PC-3 (cell line): ENCODE measurements around the gene ANLN. TPM values are rescaled to one million over a fixed set of nuclear protein-coding genes. Genes with fewer than 3 reads are reported as not detected.

ENCODE experiments used
- ATAC-seq: fragments of 200-7000 bp; cut with Tn5 transposase; 2 replicates; pipeline ENCODE4 v1.9.1; 2020; ENCODE audit warnings: mild to moderate bottlenecking, moderate library complexity
- BruUV-seq: library from RNA; stranded (reverse); fragments of 400-500 nt; replicated peaks from 2 replicates; lab custom pipeline; 2021; lab: Mats Ljungman, UMichigan
- CTCF ChIA-PET: fragments of 300-600 bp; sonication (Branson Sonifier 250); formaldehyde crosslinking; loops from one replicate; lab custom pipeline; 2022; ENCODE audit warnings: antibody characterized with exemption; lab: Charles Lee
- POLR2A ChIA-PET: fragments of 300-600 bp; sonication (Branson Sonifier 250); formaldehyde crosslinking; loops from one replicate; lab custom pipeline; 2022; ENCODE audit warnings: antibody characterized with exemption; ENCODE audit not compliant: unreplicated experiment; lab: Charles Lee
- DNase-seq: peaks from one replicate; pipeline ENCODE4 v3.0.0-alpha.2; 2015
- H2AFZ ChIP-seq: fragments of 300-600 bp; sonication (generic); 2 replicates; pipeline ENCODE4 v1.6.0; 2016; ENCODE audit warnings: antibody characterized with exemption, low read length
- H3F3A ChIP-seq: fragments of 300-600 bp; sonication (generic); one replicate; pipeline ENCODE4 v1.6.0; 2017; ENCODE audit warnings: antibody characterized with exemption, low read length, control low read depth, mild to moderate bottlenecking; ENCODE audit not compliant: unreplicated experiment
- H3K27ac ChIP-seq: fragments of 300-600 bp; sonication (generic); 2 replicates; pipeline ENCODE4 v1.5.1; 2016; ENCODE audit warnings: mild to moderate bottlenecking, low read length
- H3K27me3 ChIP-seq: fragments of 300-600 bp; sonication (generic); 2 replicates; pipeline ENCODE4 v1.6.1; 2016; ENCODE audit warnings: low read length, mixed read lengths
- H3K36me3 ChIP-seq: fragments of 300-600 bp; sonication (generic); 2 replicates; pipeline ENCODE4 v1.6.1; 2016; ENCODE audit warnings: low read depth, mixed run types, low read length, mixed read lengths
- H3K4me1 ChIP-seq: fragments of 300-600 bp; sonication (generic); 2 replicates; pipeline ENCODE4 v1.5.1; 2016; ENCODE audit warnings: low read length; ENCODE audit not compliant: insufficient read depth
- H3K4me2 ChIP-seq: fragments of 300-600 bp; sonication (generic); 2 replicates; pipeline ENCODE4 v1.6.0; 2016; ENCODE audit warnings: low read length
- H3K4me3 ChIP-seq: fragments of 300-600 bp; sonication (generic); 2 replicates; pipeline ENCODE4 v1.5.1; 2016; ENCODE audit warnings: mild to moderate bottlenecking, low read length, mixed read lengths
- H3K79me2 ChIP-seq: fragments of 300-600 bp; sonication (generic); 2 replicates; pipeline ENCODE4 v1.6.1; 2017; ENCODE audit warnings: low read length, mixed read lengths
- H3K9ac ChIP-seq: fragments of 300-600 bp; sonication (generic); 2 replicates; pipeline ENCODE4 v1.6.0; 2016; ENCODE audit warnings: mild to moderate bottlenecking, low read length
- H3K9me2 ChIP-seq: fragments of 300-600 bp; sonication (generic); replicated peaks from 2 replicates; pipeline ENCODE4 v1.6.1; 2016; ENCODE audit warnings: mixed run types, low read length, mixed read lengths
- H3K9me3 ChIP-seq: fragments of 300-600 bp; sonication (generic); 2 replicates; pipeline ENCODE4 v1.6.1; 2016; ENCODE audit warnings: low read length, mixed read lengths
- H4K20me1 ChIP-seq: fragments of 300-600 bp; sonication (generic); 2 replicates; pipeline ENCODE4 v1.6.1; 2016; ENCODE audit warnings: low read length, mixed read lengths
- CTCF ChIP-seq: fragments of 300-600 bp; sonication (generic); conservative IDR thresholded peaks from 2 replicates; pipeline ENCODE4 v1.5.1; 2017; ENCODE audit warnings: antibody characterized with exemption, low read depth, mild to moderate bottlenecking, low read length
- EZH2 ChIP-seq: fragments of 300-600 bp; sonication (generic); IDR thresholded peaks from one replicate; pipeline ENCODE4 v1.6.1; 2017; ENCODE audit warnings: antibody characterized with exemption, mild to moderate bottlenecking, low read length; ENCODE audit not compliant: unreplicated experiment
- EZH2phosphoT487 ChIP-seq: fragments of 300-600 bp; sonication (generic); IDR thresholded peaks from 2 replicates; pipeline ENCODE4 v1.6.1; 2018; ENCODE audit warnings: mild to moderate bottlenecking, antibody characterized with exemption, low read length, borderline replicate concordance
- intact Hi-C: fragments of 100-400 bp; cut with micrococcal nuclease; formaldehyde crosslinking; loops from 2 replicates; pipeline ENCODE4 v1.9.0; 2023
- total RNA-seq: library from RNA; depleted of rRNA; stranded (reverse); fragments of >200 nt; gene quantifications from 2 replicates; pipeline ENCODE4 v1.2.3, GENCODE V29; 2014

Gene ANLN
- total RNA-seq, 1 experiment from 2014 or later: 110 TPM

DNA sequence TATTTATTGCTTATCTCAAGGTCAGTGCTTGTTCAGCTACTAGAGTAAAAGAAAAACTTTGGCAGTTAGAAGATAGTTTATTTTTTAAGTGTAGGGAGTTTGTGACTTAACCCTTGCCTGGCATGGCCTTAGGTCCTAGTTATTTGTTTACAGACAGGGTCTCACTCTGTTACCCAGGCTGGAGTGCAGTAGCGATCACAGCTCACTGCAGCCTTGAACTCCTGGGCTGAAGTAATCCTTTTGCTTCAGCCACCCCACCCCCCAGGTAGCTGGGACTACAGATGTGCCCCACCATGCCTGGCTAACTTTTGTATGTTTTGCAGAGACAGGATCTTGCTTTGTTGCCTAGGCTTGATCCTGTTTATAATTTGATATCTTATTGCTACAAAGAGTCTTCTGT is 4.2 kb downstream of the ANLN start:
- Histone ChIP-seq H3K9ac (no peak overlapping the region), H3K4me1 (peaks cover 27% of the 10 kb centered on the region), H3K4me2 (peak overlapping the region; percentile 91), H3K79me2 (peaks cover 90% of the 10 kb centered on the region), H4K20me1 (peaks cover 50% of the 10 kb centered on the region), H3K27me3 (no peaks in the 10 kb centered on the region), H3K4me3 (peak overlapping the region; percentile 90), H3K9me3 (no peaks in the 10 kb centered on the region), H3F3A (peaks cover 6% of the 10 kb centered on the region), H3K27ac (peak overlapping the region; percentile 96; the same call in 1 of the 2 replicates), H2AFZ (no peak overlapping the region), H3K36me3 (peaks cover 55% of the 10 kb centered on the region), H3K9me2 (no peaks in the 10 kb centered on the region)
- ATAC-seq (no peak), DNase-seq (no peak)
- intact Hi-C loops: loop anchor here (2.0 kb wide), 1 partner anchor 15 kb away; no protein-coding TSS in a partner anchor
- TF ChIP-seq CTCF (no peak), EZH2 (no peak), EZH2phosphoT487 (no peak)
- ChIA-PET POLR2A (no interaction called here), CTCF (interaction anchor here (0.6 to 0.7 kb wide), 2 partner anchors 242 to 593 kb away, joined by 3 to 5 read pairs; partner anchors contain the start of gene SEPTIN7)
- no TSS peak for BruUV-seq

- ChIA-PET POLR2A (no interaction called here), CTCF (no interaction called here)
- no peak for TF ChIP-seq CTCF
- no peak for TF ChIP-seq EZH2
- no peak for TF ChIP-seq EZH2phosphoT487
- Histone ChIP-seq H3K36me3 (peaks cover 69% of the 10 kb centered on the region), H3K27ac (no peak overlapping the region), H4K20me1 (peaks cover 50% of the 10 kb centered on the region), H3K4me3 (no peak overlapping the region), H2AFZ (no peak overlapping the region), H3K79me2 (peaks cover 98% of the 10 kb centered on the region), H3K9me2 (no peaks in the 10 kb centered on the region), H3K9ac (no peak overlapping the region), H3K4me1 (peaks cover 24% of the 10 kb centered on the region), H3K27me3 (no peaks in the 10 kb centered on the region), H3K4me2 (no peak overlapping the region), H3K9me3 (no peaks in the 10 kb centered on the region), H3F3A (peaks cover 6% of the 10 kb centered on the region)
- intact Hi-C loops: loop anchor here (2.0 kb wide), 1 partner anchor 13 kb away; no protein-coding TSS in a partner anchor
- no peak for DNase-seq
- no TSS peak for BruUV-seq
- ATAC-seq: no peak
These were observed 5.7 kb downstream of the ANLN start for GRCh38 chr7:36395171-36395894.

GRCh38 chr7:36396150-36396549 is 6.5 kb downstream of the ANLN start:
- POLR2A ChIA-PET: no interaction called here
- no peaks in the 10 kb centered on the region for H3K9me2 ChIP-seq
- no peaks in the 10 kb centered on the region for H3K27me3 ChIP-seq
- CTCF ChIA-PET: no interaction called here
- BruUV-seq: no TSS peak
- H2AFZ ChIP-seq: no peak overlapping the region
- intact Hi-C loops: no loop called here
- H3K4me2 ChIP-seq: no peak overlapping the region
- ATAC-seq (no peak), DNase-seq (no peak)
- no peak overlapping the region for H3K9ac ChIP-seq
- no peak overlapping the region for H3K4me3 ChIP-seq
- peaks cover 74% of the 10 kb centered on the region for H3K36me3 ChIP-seq
- TF ChIP-seq EZH2phosphoT487 (no peak), CTCF (no peak)
- no peaks in the 10 kb centered on the region for H3K9me3 ChIP-seq
- peaks cover 42% of the 10 kb centered on the region for H4K20me1 ChIP-seq
- peaks cover 24% of the 10 kb centered on the region for H3K4me1 ChIP-seq
- H3K27ac ChIP-seq: no peak overlapping the region
- H3K79me2 ChIP-seq: peaks cover 98% of the 10 kb centered on the region
- peaks cover 6% of the 10 kb centered on the region for H3F3A ChIP-seq
